ENCODE results near the gene PCGF2.

DNA sequence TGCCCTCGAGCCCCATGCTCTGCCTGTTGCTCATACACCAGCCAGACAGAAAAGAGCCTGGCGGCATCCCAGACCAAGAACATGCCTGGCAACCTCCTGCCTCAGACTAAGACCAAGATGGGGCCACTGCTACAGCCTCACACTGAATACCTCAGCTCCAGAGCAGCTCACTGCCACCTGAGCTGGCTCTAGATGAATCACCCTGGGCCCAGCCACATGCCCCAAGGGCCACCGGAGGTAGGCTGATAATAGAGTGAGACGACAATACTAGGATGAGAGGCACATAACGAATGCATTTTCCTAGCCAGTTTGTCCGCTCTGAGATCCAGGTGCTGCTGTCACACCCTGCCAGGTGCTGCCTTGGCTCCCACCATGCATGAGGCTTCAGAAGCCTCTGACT lies 38.2 kb upstream of the PCGF2 start:
- TF ChIP-seq EP300 (IDR thresholded peaks at IDR 0.05) (no peak), POLR2A (IDR thresholded peaks at IDR 0.05) (no peak), POLR2AphosphoS5 (IDR thresholded peaks at IDR 0.05) (no peak), CTCF (IDR thresholded peaks at IDR 0.05) (no peak)

All from suprapubic skin (tissue), 4 donors.